RCC 7860 (cell line): Measurements from ENCODE around the gene HNRNPDL.
"Not testable (repeated sequence)": the region's sequence is repeated elsewhere in the genome, so short reads cannot be mapped to it uniquely, and the experiment has no call there.

ENCODE experiments used
- DNase-seq: peaks from one replicate; pipeline ENCODE4 v3.0.0-alpha.2; 2015; ENCODE audit warnings: low spot score
- FAIRE-seq: peaks from 2 replicates; lab custom pipeline; 2012; peaks lifted over from hg19 to GRCh38; lab: Jason Lieb, UNC

The HNRNPDL gene

DNA sequence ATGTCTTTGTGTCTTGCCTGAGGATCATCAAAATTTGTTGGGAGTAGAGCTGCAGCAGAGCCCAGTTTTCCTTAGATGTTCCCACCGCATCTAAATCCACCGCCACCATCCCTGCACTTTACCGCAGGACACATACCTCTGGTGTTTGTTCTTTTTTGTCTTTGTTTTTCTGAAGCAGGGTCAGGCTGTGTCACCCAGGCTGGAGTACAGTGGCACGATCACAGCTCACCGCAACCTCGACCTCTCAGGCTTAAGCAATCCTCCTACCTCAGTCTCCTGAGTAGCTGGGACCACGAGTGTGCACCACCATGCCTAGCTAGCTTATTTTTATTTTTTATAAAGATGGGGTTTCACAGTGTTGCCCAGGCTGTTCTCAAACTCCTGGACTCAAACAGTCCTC, 4.7 kb upstream of the HNRNPDL start:
- DNase-seq (no peak), FAIRE-seq (no peak)

DNA sequence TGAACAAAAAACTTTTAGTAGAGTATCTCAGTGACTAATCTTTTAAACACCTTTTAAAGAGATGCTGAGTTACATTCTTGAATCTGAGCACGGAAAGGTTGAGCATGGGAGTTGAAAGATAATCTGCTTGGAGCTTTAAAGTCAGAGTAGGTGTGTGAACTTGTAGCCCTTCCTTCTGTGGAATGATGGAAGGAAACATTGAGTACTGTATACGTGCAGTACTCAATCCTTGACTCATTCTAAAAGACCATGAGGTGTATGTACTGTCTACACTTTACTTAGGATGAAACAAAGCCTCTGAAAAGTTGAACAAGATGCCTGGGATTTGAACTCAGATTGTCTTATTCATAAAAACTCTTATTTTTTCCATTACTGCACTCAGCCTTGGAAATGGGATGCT, 3.5 kb upstream of the HNRNPDL start:
- FAIRE-seq (no peak), DNase-seq (no peak)

DNA sequence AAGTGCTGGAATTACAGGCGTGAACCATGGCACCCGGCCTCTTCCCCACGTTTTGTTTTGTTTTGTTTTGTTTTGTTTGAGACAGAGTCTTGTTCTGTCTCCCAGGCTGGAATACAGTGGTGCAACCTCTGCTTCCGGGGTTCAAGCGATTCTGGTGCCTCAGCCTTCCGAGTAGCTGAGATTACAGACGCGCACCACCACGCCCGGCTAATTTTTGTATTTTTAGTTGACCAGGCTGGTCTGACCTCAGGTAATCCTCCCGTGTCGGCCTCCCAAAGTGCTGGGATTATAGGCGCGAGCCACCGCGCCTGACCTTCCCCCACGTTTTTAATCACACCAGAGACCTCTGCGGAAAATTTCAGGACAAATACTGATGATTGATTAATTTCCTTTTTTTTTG, 2.3 kb upstream of the HNRNPDL start:
- FAIRE-seq (no peak), DNase-seq (no peak)

DNA sequence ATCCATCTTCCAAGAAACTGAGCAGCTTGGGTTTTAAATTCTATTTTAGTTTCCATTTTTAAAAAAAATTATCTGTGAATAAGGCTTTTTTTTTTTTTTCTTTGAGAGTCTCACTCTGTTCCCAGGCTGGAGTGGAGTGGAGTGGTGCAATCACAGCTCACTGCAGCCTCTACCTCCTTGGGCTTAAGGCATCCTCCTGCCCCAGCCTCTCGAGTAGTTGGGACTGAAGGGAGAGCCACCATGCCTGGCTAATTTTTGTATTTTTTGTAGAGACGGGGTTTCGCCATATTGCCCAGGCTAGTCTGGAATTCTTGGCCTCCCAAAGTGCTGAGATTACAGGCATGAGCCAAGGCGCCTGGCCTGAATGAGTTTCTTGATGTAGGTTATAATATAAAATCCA, 1.6 kb upstream of the HNRNPDL start:
- FAIRE-seq = no peak
- no peak for DNase-seq

DNA sequence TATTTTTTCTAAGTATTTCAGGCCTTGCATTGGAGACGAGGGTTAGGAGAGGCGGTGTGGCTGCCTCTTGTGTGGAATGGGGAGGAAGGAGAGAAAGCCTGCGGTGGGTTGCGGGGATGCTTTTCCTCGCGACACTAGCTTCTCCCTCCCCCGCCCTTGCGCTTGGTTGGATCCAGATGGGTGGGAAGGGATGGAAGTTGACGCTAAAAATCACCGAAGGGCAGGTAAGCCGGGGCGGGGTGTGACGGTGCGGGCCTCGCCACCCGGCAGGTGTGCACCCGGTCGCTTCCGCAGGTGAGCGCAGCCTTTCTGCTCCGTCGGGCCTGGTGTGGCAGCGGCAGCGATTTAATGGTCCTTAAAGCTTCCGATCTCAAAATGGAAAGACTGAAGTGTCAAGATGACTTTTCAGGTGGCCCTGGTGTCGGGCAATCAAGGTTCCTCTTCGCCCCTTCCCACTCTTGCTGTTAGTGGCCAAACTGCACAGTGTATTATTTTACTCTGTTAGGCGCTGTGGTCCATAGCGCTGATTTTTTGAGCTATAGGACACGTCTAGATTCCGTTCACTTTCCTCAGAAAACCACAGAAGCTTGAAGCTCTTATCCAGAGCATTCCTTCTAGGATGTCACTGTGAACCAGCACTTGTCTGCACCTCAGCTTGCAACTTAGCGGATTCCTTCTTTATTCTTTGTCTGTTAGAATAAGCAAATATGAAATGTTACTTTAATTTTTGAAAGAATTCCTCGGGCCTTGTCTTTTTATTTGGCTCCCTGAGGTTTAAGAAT, 893 bp upstream of the HNRNPDL start:
- DNase-seq = no peak
- no peak for FAIRE-seq

DNA sequence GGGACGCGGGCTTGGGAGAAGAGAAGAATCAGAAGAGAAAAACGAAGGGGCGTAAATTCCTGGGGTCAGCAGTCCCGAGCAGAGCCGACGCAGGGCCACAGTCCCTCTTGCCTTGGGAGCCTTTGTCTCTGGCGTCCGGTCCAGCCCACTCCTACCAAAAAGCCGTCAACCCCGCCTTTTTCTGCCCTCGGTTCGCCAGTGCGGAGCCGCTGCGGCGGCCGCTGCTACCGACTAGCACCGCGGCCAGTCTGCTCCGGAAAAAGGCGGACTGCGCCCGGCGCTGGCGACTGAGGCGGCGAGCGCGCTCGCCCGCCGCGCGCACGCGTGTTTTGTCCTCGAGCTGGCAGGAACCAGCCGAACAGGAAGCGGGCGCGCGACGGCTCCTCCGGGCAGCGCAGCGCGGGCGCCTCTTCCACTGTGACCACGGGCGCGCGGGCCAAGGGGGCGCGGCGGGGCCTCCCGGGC, 502 bp downstream of the HNRNPDL start:
- FAIRE-seq = no peak
- DNase-seq = no peak

DNA sequence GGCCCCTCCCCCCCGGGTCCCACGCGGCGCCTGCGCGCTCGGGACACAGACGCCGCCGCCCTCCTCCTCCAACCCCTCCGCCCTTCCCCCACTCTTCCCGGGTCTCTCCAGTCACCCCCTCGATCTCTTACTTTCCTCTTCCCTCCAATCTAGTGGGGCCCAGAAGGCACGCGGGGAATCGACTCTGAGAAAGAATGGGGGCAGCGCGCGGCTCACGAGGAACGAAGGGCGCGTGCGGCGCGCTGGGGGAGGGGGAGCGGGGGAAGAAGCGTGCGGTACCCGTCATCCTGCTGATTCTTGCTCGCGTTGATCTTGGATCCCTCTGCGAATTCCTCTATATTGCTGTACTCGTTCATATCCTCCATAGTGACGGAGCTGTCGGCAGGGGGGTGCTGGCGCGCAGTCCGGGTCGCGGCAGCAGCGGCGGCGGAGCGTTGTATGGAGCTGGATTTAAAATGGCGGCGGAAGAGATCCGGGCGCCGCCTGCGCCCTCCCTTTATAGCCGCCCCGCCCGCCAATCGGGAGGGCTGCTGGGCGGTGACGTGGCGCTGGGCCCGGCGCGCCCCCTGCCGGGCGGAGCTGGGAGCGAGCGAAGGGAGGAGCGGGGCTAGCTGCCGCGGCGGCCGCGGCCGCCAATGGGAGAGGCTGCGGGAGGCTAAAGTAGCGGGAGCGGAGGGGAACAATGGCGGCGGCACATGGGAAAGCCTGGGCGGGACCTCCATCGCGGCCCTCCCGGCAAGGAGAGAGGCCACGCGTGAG, 1.1 kb downstream of the HNRNPDL start:
- no peak for FAIRE-seq
- DNase-seq = peak; percentile 81

DNA sequence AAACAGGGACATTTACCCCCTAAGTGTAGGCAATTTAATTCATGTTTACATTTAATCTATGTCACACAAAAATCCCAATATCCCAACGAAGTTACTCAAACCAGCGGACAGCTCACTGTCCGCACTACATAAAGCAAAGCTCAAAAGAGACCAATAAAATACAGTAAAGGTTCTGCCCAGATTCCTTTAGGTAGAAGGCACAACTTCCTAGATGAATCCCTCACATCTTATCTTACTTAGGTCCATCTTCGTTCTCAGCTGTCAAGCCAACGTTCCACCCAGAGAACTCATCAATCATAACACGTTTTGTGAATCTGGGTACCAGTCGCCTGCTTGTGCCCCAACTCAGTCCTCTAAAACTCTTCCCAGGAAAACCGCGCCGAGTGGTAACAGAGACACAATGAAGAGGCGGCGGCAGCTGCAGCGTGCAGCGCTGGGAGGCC, 1.7 kb downstream of the HNRNPDL start:
- FAIRE-seq (no peak), DNase-seq (no peak)

DNA sequence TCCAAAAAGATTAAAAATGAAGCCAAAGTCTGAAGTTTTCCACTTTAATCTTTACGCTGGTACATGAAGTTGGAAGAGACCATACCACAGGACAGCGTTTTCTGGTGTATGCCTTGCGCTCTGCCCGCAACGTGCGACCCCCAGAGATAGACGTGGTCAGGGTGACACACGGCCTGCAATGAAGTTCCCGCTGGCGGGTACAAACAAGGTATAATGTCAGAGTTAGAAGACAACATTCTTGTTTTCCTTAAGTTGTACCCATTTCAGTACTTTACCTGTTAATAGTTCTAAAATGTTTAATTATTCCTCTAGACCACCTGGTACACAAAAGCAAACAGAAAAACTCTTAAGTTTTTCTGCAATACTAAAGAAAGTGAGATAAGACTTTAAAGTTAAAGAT, 4.8 kb downstream of the HNRNPDL start:
- FAIRE-seq (no peak), DNase-seq (no peak)

DNA sequence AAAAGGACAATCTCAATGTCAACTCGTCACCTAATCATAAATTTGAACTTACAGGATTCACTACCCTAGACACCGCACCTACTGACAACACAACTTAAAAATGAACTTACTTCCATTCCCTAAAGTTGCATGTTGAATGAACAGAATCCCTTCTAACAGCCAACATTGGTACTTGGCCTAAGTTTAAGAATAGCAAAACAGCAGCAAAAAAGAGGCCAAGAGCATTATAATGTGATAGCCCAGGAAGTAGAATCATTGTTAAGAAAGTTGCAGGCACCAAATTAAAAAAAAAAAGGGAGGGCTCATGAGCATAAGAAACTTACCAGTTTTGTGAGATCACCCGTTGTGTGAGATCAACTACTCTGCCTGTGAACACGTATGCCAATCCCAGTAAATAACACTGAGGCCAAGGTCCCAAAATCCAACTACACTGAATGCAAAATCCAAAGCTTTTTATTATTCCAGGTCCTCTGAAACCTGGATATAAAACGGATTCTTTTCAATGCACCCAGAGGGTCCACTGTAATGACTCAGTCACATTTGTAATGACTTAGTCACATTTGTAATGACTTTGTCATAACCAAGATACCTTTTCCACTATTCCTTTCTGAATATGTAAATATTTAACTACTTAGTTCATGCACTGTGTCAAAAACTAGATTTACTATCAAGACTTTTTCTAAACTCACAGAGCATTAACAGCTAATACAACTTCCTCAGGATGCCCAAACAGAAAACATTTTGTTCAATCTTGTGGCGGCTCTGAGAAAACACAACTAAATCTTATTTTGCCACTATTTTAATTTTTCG, 6.8 kb downstream of the HNRNPDL start:
- peak; percentile 80 for DNase-seq
- FAIRE-seq = peak; percentile 96

DNA sequence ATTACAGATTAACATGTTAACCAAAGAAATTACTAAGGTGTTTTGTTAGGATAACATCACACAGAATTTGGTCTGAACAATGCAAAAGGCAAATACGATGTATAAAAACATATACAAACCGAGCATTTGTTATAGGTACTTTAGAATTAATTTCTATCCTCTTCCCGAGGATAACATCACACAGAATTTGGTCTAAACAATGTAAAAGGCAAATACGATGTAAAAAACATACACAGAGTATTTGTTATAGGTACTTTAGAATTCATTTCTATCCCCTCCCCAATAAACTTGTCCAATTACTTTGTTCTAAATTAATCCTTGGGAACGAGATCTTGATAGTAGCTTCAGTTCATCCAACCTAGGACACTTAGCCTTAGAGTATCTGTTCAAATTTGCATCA, 7.6 kb downstream of the HNRNPDL start:
- DNase-seq = no peak
- no peak for FAIRE-seq

DNA sequence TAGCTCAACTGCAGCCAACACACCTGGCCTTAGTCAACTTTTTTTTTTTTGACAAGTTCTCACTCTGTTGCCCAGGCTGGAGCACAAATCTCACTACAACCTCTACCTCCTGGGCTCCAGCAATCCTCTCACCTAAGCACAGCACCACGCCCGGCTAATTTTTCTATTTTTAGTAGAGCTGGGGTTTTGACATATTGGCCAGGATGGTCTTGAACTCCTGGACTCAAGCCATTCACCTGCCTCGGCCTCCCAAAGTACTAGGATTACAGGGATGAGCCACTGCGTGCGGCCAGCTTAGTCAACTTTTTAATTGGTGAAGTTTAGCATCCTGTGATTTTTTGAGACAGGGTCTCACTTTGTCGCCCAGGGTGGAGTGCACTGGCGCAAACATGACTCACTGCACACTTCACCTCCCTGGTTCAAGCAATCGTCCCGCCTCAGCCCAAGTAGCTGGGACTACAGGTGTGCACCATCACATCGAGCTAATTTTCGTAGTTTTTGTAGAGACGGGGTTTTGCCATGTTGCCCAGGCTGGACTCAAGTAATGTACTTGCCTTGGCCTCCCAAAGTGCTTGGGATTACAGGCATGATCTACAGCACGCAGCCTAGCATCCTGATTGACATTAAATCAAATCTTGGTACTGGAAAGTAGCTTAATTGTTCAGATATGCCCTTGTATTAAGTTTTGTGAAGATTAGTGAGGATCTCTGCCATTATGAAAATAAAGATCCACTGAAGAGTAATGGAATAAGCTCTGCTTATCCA, 8.3 kb downstream of the HNRNPDL start:
- FAIRE-seq = no peak
- no peak for DNase-seq

DNA sequence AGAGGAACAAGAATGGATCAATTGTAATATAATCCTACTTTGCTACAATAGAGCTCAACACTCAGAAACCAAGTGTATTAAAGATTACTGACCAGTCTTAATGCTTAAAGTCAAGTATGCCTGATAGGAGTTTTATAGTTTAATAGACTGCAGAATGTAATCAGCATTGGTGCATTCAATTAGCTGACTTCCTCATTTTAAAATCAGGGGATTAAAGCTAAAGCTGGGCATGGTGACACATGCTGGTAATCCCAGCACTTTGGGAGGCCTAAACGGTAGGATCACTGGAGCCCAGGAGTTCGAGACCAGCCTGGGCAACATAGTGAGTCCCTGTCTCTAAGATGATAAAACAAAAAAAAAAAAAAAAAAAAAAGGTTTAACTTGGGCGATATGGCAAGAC, 10.8 kb downstream of the HNRNPDL start:
- DNase-seq = no peak
- FAIRE-seq = no peak

DNA sequence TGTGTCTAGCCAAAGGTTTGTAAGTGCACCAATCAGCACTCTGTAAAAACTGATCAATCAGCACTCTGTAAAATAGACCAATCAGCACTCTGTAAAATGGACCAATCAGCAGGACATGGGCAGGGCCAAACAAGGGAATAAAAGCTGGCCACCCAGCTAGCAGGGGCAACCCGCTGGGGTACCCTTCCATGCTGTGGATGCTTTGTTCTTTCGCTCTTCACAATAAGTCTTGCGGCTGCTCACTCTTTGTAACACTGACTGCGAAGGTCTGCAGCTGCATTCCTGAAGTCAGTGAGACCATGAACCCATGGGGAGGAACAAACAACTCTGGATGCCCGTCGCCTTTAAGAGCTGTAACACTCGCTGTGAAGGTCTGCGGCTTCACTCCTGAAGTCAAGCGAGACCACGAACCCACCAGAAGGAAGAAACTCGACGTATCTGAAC, 14.3 kb downstream of the HNRNPDL start:
- FAIRE-seq (no peak), DNase-seq (no peak)

DNA sequence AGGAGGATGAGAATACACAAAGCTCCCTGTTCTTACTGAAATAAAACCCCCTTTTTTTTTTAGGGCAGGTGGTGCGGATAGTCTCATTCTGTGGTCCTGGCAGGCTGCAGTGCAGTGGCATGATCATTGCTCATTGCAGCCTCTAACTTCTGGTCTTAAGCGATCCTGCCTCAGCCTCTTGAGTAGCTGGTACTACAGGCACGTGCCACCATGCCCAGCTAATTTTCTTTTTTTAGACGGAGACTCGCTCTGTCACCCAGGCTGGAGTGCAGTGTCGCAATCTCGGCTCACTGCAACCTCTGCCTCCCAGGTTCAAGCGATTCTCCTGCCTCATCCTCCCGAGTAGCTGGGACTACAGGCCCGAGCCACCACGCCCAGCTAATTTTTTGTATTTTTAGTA, 15.2 kb downstream of the HNRNPDL start:
- DNase-seq, FAIRE-seq: not testable (repeated sequence)

DNA sequence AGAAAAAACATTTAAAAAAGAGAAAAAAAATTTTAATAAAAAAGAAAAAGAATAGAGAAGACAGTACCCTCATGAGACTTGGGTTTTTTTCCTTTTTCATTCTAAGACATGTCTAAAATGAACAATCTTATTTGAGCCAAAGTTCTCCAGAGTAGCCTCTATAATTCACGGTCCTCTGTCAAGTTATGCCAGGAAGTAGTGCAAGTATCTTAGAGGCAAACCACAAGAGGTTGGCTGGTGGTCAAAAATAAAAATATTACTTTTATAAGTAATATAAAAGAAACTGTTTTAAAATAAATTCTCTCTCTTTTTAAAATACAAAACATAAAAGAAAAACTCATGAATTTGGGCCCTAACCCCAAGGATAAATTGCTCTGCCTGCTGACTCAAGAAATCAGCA, 26.5 kb downstream of the HNRNPDL start:
- no peak for DNase-seq
- FAIRE-seq = no peak

DNA sequence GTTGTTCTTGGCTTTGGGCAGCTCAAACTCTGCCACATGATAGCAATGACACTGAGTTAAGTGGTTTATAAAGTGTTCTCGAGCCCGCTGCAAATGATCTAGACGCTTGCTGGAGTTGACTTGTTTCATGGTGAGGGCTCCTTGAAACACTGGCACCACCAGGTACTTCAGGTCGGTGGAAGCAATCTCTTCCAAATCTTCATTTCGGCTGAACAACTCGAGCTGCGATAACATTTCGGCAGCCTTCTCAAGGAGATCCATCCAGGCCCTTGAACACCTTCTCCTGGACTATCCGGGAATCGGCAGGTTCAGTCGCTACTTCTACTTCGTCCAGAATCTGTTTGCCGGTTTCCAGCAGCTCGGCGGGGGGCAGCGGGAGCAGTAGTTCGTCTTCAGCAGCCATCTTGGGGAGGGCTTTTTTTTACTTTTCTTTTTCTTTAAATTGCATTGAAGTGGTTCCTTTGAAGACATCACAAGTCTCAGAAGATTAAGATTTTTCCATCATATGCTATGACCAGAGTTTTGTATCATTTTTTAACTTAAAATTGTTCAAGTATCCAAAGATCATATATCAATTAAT, 28.0 kb downstream of the HNRNPDL start:
- DNase-seq = no peak
- FAIRE-seq = no peak

DNA sequence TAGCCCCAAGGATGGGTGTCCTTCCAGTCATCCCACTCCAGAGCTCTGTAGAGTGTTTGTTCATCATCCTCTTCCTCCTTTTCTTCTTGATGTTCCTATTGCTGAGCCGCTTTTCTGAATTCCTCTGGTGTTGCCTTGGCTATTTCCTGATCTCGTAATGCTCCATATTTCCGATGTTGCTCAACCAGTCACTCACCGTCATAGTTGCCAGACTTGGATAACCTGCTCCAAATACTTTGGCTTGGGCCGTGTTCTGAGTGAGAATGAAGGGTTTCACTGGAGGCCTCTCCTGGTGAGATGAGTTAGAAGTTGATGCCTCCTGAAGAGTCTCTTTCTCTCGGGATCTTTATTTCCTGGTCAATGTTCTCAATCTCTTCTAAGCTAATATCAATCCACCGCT, 28.7 kb downstream of the HNRNPDL start:
- FAIRE-seq = no peak
- no peak for DNase-seq

DNA sequence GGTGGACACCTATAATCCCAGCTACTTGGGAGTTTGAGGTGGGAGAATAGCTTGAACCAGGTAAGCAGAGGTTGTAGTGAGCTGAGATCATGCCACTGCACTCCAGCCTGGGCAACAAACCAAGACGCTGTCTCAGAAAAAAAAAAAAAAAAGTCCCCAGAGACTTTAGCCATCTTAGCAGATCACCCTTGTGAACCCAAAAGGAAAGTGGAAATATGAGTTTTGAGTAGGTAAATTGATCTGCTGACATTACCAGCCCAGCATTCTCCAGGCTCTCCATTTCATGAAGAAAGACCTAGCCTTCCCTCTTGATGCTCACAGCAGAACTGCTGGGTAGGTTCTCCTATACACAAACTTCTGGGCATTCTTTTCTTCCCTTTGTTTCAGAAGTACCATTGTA, 32.0 kb downstream of the HNRNPDL start:
- DNase-seq = no peak
- FAIRE-seq = no peak

DNA sequence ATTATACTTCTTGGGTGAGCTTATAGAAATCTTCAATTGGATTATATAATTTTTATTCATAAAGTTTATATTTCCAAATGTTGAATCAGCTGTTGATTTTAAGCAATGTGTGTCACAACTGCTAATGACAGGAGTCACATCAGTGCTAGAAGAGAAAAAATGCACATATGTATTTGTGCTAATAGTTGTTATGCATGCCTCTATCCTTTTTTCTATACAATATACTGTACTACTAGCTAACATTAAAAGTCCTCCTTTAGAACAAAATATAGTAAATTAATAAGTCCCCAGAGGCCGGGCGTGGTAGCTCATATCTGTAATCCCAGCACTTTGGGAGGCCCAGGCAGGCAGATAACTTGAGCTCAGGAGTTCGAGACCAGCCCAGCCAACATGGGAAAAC, 32.7 kb downstream of the HNRNPDL start:
- DNase-seq = no peak
- FAIRE-seq = no peak
